Thoracic aorta (tissue), 2 donors: Measurements from ENCODE around the gene DHCR7. TPM values are rescaled to one million over a fixed set of nuclear protein-coding genes. Genes with fewer than 3 reads are reported as not detected.

Experiments
- ATAC-seq: fragments of 150-250 bp; one replicate; pipeline ENCODE4 v1.8.0; 2017; ENCODE audit warnings: low read depth; ENCODE audit not compliant: insufficient number of reproducible peaks, low FRiP score
- DNase-seq: peaks from one replicate; pipeline ENCODE4 v3.0.0-alpha.2; 2020; ENCODE audit warnings: low spot score
- H3K27ac ChIP-seq, 2 donors: fragments of 200-600 bp; sonication (generic); 1 replicate in 1 of 2; 2 replicates in 1 of 2; pipeline ENCODE4 v1.5.1; 2016; ENCODE audit warnings: mild to moderate bottlenecking in 2 of 2, moderate library complexity in 2 of 2
- H3K27me3 ChIP-seq: fragments of 200-600 bp; sonication (generic); replicated peaks from 2 replicates; pipeline ENCODE4 v1.6.0; 2016; ENCODE audit warnings: mild to moderate bottlenecking; ENCODE audit not compliant: insufficient read depth
- H3K36me3 ChIP-seq: fragments of 200-600 bp; sonication (generic); one replicate; pipeline ENCODE4 v1.5.1; 2016
- H3K4me1 ChIP-seq, 2 donors: fragments of 200-600 bp; sonication (generic); 1 replicate in 1 of 2; 2 replicates in 1 of 2; pipeline versions ENCODE4 v1.5.1 to v1.6.0; 2016; ENCODE audit warnings: low read depth in 2 of 2, mild to moderate bottlenecking in 1 of 2; ENCODE audit not compliant: control insufficient read depth in 1 of 2
- H3K4me3 ChIP-seq: fragments of 200-600 bp; sonication (generic); 2 replicates; pipeline ENCODE4 v1.5.1; 2016; ENCODE audit warnings: mild to moderate bottlenecking
- H3K9me3 ChIP-seq: fragments of 200-600 bp; sonication (generic); 2 replicates; pipeline ENCODE4 v1.5.1; 2016
- CTCF ChIP-seq: fragments of 200-600 bp; sonication (generic); IDR thresholded peaks from one replicate; pipeline ENCODE4 v1.5.1; 2019; ENCODE audit warnings: antibody characterized with exemption
- total RNA-seq, 2 donors: library from RNA; depleted of rRNA; stranded (reverse); fragments of >200 nt; gene quantifications; one replicate each; pipeline versions ENCODE4 v1.1.0 to v1.2.3, GENCODE V29; 2016

Gene DHCR7
- total RNA-seq, 2 donors from 2014 or later, result 6.6 to 17.6 TPM

DNA sequence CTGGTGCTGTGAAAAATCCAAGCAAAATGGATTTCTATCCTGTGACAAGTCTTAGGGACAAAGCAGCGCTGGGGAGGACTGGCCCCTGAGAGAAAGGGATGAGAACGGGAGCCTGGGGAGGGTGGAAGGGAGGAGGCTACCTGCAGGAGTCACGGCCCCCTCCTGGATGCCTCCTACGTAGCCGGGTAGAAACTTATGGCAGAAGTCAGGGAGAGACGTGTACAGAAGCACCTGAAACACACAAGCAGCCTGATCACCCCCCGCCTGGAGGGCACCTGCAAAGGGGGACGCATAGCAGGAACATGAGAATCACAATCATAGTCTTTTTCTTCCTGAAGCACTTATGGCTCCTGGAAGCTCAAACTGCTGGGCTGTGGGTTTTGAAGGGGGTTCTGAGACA, 6.1 kb downstream of the DHCR7 start:
- DNase-seq (no peak), ATAC-seq (no peak)
- no peaks in the 10 kb centered on the region for H3K4me1 ChIP-seq
- no peaks in the 10 kb centered on the region for H3K9me3 ChIP-seq
- H3K27ac ChIP-seq, result no peak overlapping the region
- H3K4me3 ChIP-seq, result no peak overlapping the region
- H3K36me3 ChIP-seq, result peaks cover 24% of the 10 kb centered on the region
- no peak for TF ChIP-seq CTCF
- H3K27me3 ChIP-seq, result no peaks in the 10 kb centered on the region

DNA sequence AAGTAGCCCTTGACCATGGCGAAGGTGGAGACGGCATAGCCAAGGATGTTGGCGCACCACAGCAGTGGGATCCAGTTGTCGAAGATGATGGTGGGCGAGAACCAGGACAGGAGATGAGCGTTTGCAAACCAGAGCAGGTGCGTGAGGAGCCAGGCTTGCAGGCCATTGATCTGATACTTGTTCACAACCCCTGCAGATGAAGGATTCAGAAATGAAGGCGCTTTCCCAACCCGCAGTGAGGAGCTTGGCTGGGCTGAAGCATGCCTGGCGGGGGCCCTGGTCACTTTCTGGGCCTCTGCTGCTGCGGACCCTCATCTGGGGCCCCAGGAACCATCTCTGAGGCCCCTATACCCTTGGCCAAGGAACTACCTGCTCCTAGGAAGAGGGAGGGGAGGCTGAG, 6.9 kb downstream of the DHCR7 start:
- no peaks in the 10 kb centered on the region for H3K27me3 ChIP-seq
- DNase-seq, result no peak
- peaks cover 24% of the 10 kb centered on the region for H3K36me3 ChIP-seq
- no peak overlapping the region for H3K27ac ChIP-seq
- no peaks in the 10 kb centered on the region for H3K4me1 ChIP-seq
- no peak for TF ChIP-seq CTCF
- no peaks in the 10 kb centered on the region for H3K9me3 ChIP-seq
- H3K4me3 ChIP-seq, result no peak overlapping the region
- ATAC-seq, result no peak

GRCh38 chr11:71440021-71440755, 8.0 kb downstream of the DHCR7 start:
- no peak for ATAC-seq
- Histone ChIP-seq H3K4me1 (no peaks in the 10 kb centered on the region), H3K4me3 (no peak overlapping the region), H3K36me3 (peaks cover 24% of the 10 kb centered on the region), H3K27ac (no peak overlapping the region), H3K9me3 (no peaks in the 10 kb centered on the region), H3K27me3 (no peaks in the 10 kb centered on the region)
- no peak for TF ChIP-seq CTCF
- DNase-seq, result no peak

GRCh38 chr11:71438650-71439049, 9.5 kb downstream of the DHCR7 start:
- H3K4me3 ChIP-seq, result no peak overlapping the region
- ATAC-seq (no peak), DNase-seq (no peak)

DNA sequence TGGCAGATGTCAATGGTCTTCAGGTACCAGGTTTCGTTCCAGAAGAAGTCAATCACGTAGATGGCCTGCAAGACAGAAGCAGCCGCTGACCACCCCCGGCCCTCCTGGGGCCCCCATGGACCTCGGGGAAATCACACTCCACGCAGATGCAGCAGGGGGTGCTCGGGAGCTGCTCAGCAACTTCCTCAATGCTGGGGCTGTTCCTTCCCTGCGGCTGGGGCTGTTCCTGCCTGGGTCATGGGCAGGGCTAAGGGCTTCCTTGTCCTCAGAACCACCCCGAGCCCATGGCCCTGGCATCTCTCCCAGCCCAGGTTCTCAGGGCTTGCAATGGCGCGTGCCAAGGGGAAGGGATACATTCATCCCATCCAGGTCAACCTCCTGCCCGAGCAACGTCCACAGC, 10.3 kb downstream of the DHCR7 start:
- H3K27me3 ChIP-seq, result no peaks in the 10 kb centered on the region
- no peaks in the 10 kb centered on the region for H3K4me1 ChIP-seq
- ATAC-seq, result no peak
- H3K27ac ChIP-seq, result no peak overlapping the region
- no peak for DNase-seq
- no peaks in the 10 kb centered on the region for H3K9me3 ChIP-seq
- H3K36me3 ChIP-seq, result peaks cover 11% of the 10 kb centered on the region
- no peak overlapping the region for H3K4me3 ChIP-seq
- no peak for TF ChIP-seq CTCF

More at GRCh38 chr11:71438650-71439049, 9.5 kb downstream of the DHCR7 start:
- Histone ChIP-seq H3K27me3 (no peaks in the 10 kb centered on the region), H3K9me3 (no peaks in the 10 kb centered on the region), H3K27ac (no peak overlapping the region), H3K4me1 (no peaks in the 10 kb centered on the region), H3K36me3 (peaks cover 19% of the 10 kb centered on the region)
- TF ChIP-seq CTCF, result no peak
